GM21825 (cell line): ENCODE results near the gene ELOB.

Experiments used
- ATAC-seq: cut with Tn5 transposase; IDR thresholded peaks from one replicate; pipeline ENCODE4 v1.9.1; 2021; ENCODE audit warnings: mild to moderate bottlenecking, moderate library complexity; ENCODE audit not compliant: unreplicated experiment

Gene ELOB

GRCh38 chr16:2811703-2812471 lies 34.8 kb upstream of the ELOB start:
- no peak for ATAC-seq

GRCh38 chr16:2810651-2811050 lies 33.6 kb upstream of the ELOB start:
- ATAC-seq: no peak

DNA sequence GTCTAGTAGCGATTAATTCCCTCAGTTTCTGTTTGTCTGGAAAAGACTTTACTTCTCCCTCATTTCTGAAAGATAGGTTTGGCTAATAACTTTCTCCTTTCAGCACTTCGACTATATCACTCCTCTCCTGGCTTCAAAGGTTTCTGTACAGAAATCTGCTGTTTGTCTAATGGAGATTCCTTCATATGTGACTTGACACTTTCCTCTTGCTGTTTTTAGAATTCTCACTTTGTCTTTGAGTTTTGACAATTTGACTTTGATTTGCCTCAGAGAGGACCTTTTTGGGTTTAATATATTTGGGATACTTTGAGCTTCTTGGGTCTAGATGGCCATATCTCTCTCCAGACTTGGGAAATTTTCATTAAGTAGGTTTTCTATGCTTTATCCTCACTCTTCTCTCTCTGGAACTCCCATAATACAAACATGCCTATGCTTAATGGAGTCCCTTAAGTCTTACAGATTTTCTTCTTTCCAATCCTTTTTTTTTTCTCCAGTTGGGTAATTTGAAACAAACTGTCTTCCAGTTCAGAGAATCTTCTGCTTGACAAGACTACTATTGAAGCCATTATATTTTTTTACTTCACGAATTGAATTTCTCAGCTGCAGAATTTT lies 32.2 kb upstream of the ELOB start:
- ATAC-seq: no peak

DNA sequence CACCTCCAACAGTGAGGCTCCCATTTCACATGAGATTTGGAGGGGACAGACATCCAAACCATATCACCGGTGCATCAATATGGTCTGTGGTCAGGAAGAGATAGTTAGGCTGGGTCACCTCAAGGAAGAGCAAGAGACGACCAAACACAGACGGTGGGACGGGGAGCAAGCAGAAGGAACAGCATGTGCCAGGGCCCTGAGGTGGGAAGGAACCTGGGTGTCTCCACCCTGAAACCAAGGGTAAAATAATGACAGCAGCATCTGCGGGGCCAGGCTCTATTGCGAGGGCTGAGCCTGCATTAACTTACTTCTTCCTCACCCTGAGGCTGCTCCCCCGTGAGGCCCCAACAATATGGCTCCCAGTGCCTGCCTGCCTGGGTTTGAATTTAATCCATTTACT lies 31.1 kb upstream of the ELOB start:
- ATAC-seq: no peak

DNA sequence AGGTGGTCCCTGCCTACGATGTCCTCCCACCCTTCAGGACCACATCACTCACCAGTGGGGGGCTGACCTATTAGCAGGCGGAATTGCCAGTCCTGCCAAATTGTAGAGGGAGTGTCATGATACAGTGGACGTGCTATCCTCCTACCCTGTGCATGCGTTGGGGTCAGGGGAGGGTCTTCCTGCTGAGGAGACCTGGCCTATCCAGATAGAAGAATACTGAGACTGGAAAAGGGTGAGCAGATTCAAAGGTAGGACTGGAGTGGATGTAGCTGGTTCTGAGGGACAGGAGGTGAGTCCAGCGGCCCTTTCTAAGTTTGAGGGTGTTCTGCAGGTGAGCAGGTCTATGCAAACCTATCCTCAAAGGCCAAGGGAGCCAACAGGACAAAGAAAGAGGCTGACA lies 29.2 kb upstream of the ELOB start:
- ATAC-seq: no peak

- ATAC-seq: no peak
Measured at GRCh38 chr16:2804728-2805127, 27.6 kb upstream of the ELOB start.

DNA sequence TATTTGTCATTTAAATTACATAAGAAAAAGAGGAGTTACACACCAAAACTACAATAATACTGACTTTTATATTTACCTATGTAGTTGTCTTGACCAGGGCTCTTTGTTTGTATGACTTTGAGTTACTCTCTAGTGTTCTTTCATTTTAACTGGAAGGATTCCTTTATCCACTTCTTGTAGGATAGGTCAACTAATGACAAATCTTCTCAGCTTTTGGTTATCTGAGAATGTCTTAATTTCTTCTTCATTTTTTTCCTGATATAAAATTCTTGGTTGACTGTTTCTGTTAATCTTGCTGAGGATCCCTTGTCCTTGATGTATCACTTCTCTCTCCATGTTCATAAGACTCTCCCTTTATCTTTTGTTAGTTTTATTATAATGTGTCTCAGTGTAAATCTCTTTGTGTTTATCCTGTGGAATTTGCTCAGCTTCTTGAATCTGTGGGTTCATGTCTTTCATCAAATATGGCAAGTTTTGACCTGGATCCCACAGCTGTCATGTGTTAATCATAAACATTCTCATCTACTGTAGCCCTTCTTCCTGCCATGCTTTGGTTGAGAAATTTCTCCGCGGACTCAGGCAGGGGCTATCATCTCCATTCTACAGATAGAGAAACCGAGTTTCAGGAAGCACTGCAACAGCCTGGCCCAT lies 26.6 kb upstream of the ELOB start:
- no peak for ATAC-seq

DNA sequence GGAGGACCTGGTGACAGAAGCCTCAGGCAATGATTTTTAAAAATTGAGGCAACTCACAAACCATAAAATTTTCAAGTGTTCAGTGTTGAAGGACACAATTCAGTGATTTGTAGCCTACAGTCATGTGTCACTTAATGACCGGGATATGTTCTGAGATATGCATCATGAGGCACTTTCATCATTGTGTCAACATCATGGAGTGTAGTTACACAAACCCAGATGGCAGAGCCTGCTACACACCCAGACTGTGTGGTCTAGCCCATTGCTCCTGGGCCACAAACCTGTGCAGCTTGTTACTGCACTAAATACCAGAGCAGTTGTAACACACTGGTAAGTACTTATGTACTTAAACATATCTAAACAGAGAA lies 22.8 kb upstream of the ELOB start:
- no peak for ATAC-seq

DNA sequence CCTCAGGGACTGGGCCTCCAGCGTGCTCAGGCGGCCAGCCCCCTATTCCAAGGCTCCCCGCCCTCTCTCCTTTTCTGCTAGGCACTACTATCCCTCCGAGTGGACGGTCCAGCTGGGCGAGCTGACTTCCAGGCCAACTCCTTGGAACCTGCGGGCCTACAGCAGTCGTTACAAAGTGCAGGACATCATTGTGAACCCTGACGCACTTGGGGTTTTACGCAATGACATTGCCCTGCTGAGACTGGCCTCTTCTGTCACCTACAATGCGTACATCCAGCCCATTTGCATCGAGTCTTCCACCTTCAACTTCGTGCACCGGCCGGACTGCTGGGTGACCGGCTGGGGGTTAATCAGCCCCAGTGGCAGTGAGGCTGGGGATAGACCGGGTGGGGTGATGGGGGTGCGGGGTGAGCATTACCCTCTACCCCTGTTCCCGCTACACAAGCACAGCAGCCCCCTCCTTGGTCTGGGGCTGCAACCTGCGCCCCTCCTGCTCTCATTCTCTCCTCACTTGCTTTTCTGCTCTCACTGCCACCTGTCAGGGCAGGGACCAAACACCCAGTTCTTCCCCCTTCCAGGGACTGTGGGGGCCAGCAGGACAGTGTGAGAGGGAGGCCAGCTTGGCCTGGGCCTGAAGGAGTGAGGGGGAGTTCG lies 22.3 kb upstream of the ELOB start:
- ATAC-seq: no peak

GRCh38 chr16:2798723-2799204 lies 21.7 kb upstream of the ELOB start:
- ATAC-seq: no peak

DNA sequence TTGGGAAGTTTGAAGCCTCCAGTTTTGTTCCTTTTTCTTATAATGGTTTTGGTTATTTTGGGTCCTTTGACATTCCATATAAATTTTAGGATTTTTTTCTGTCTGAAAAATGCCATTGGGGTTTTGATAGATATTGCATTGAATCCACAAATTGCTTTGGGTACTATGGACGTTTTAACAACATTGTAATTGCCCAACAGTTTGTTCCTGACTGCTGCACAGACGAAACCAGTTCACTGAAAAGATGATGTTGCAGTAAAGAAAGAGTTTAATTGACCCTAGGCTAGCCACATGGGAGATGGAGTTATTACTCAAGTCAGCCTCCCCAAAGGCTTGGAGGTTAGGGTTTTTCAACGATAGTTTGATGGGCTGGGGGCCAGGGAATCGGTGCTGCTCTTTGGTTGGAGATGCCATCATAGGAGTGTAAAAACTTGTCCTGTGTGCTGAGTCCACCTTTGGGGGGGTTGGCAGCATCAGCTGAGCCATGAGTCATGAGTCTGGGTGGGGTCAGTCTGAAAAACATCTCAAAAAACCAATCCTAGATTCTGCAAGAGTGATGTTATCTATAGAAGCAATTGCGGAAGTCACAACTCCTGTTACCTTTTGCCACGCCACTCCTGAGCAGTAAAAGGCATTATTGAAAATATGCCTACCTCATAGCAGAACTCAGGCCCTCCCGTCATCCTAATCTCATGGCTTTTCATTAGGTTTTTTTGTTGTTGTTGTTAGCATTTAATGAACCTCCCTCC lies 18.5 kb upstream of the ELOB start:
- ATAC-seq: no peak

DNA sequence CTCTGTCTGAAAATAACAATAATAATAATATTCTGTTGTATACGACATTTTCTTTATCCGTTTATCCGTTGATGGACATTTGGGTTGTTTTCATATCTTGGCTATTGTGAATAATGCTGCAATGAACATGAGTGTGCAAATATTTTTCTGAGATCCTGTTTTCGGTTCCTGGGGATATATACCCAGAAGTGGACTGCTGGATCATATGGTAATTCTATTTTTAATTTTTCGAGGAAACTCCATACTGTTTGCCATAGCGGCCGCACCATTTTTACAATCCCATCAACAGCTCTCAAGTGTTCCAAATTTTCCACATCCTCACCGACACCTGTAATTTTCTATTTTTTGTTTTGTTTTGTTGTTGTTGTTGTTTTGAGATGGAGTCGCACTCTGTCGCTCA lies 15.9 kb upstream of the ELOB start:
- no peak for ATAC-seq

- no peak for ATAC-seq
Measured at GRCh38 chr16:2791174-2791573, 14.1 kb upstream of the ELOB start.

DNA sequence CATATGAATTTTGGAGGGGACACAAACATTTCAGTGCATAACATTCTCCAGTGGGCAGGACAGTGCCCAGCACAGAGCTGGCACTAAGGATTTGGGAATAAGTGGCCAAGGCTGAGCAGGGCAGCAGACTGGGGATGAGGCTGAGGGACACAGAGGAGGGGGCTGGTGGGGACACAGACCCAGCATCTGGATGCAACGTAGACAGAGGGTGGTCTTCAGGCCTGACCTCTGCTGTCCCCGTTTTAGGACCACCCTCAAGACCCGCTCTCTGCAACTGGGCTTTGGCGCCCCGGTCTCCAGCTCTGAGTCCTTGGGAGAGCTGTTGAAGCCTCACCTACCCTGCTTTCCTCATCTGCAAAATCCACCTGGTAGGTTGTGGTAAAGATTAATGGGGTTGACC lies 13.6 kb upstream of the ELOB start:
- ATAC-seq: no peak

GRCh38 chr16:2787961-2788360 lies 10.9 kb upstream of the ELOB start:
- ATAC-seq: no peak

- ATAC-seq: no peak
Measured at GRCh38 chr16:2787406-2787805, 10.3 kb upstream of the ELOB start, which contains the start of gene PRSS33. PRSS33 (minus strand) TSS chr16:2787560; CDS start chr16:2786547, 1,013 bp downstream.

- ATAC-seq: no peak
Measured at GRCh38 chr16:2786826-2787151, 9.7 kb upstream of the ELOB start.

GRCh38 chr16:2786061-2786825 lies 9.2 kb upstream of the ELOB start:
- ATAC-seq: no peak

DNA sequence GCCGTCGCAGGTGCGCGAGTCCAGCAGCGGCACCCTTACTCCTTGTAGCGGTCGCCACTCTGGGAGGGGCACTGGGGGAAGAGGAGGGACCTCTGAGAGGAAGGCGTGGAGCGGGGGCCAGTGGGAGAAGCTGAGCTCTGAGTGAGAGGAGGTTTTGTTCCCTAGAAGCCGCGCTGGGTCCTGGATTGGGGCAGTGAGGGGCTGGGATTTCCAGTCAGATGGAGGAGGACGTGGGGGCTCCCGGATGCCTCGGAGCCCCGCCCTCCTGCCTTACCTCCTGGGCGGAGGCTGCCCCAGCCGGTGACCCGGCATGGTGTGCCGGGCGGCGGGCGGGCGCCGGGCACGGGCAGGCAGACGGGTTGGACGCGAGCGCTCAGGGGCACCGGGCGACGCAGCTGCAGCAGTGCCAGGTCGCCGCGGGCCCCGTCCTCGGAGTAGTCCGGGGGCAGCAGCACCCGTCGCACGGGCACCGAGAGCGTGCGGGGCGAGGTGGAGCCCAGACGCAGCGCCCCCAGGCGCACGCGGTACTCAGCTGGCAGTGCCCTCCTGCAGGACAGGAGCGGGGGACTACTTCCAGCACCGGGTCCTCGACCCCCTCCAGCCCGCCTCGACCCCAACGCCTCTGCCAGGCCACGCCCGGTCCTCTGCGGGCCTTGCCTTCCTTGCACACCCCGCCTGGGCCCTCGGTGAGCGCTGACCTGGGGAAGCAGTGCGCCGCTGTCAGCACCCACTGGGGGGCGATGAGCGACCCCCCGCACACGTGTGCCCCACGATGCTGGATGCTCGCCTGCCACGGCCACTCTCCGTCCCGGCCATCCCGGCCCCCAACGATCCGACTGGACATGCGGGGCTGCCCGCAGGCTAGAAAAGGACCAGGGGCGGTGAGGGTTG lies 8.3 kb upstream of the ELOB start:
- no peak for ATAC-seq
